Measurements from ENCODE around the gene SRPRB. TPM values are rescaled to one million over a fixed set of nuclear protein-coding genes. Genes with fewer than 3 reads are reported as not detected.

Gene SRPRB
- total RNA-seq, 1 donor from 2014 or later = 40.1 TPM

- no peak for DNase-seq (ENCODE audit: extremely low read depth, low read depth, low spot score)
These were observed 34.6 kb downstream of the SRPRB start for GRCh38 chr3:133840055-133840737.

DNA sequence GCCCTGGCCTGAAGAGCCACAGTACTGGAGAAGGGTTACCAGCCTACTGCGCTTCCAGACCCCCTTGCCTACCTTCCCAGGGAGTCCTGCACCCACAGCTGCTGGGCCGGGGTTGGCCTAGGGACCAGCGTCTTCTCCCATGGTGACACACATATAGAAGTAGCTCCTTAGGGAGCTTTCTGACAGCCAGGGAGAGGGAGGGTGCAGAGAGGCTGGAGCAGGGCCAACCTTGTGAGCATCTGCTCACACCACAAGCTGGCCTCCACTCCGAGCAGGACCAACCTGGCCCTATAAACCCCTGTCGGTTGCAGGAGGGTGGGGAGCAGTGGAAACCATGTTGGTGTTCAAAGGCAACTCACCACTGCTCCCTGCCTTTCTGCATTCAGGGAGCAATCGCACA lies 35.2 kb downstream of the SRPRB start:
- no peak for DNase-seq (ENCODE audit: extremely low read depth, low read depth, low spot score)

- DNase-seq (ENCODE audit: extremely low read depth, low read depth, low spot score) = no peak
These were observed 35.6 kb downstream of the SRPRB start for GRCh38 chr3:133841196-133841595.

GRCh38 chr3:133842158-133842557 lies 36.5 kb downstream of the SRPRB start:
- DNase-seq (ENCODE audit: extremely low read depth, low read depth, low spot score) = no peak

- DNase-seq (ENCODE audit: extremely low read depth, low read depth, low spot score) = no peak
These were observed 38.0 kb downstream of the SRPRB start for GRCh38 chr3:133843634-133844033.

GRCh38 chr3:133845127-133845526 lies 39.5 kb downstream of the SRPRB start:
- no peak for DNase-seq (ENCODE audit: extremely low read depth, low read depth, low spot score)

DNA sequence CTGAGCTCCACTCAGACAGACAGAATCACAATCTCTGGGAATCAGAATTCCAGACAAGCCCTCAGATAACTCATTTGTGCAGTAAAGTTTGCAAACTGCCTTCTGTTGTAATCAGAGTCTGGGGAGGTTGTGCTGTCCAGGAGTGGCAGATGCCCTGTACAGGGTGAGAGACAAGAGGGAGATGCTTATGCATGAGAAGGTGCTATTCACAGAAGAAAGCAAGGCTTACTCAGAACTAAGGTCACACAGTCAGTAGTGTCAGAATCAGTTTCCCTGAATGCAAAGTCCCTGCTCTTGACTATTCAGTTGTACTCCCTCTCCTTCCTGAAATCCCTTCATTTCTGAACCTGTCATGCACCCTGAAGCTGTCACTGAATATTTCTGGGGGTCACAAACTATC lies 43.7 kb downstream of the SRPRB start:
- DNase-seq (ENCODE audit: extremely low read depth, low read depth, low spot score) = no peak

DNA sequence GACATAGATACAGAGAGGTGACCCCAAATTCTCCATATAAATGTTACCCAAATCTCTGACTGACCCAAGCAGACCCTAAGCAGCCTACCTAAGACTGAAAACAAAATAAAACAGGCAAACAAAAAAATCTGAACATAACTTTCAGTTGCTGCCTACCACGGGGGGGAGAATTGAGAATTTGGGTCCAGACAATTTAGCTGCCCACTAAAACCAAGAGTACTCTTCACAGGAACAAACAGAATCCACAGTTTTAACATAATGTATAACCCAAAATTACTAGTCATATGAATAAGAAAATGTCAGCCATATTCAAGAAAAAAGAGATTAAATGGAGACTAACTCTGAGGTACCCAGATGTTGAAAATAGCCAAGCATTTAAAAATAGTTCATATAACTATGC lies 44.4 kb downstream of the SRPRB start:
- DNase-seq (ENCODE audit: extremely low read depth, low read depth, low spot score) = no peak

DNA sequence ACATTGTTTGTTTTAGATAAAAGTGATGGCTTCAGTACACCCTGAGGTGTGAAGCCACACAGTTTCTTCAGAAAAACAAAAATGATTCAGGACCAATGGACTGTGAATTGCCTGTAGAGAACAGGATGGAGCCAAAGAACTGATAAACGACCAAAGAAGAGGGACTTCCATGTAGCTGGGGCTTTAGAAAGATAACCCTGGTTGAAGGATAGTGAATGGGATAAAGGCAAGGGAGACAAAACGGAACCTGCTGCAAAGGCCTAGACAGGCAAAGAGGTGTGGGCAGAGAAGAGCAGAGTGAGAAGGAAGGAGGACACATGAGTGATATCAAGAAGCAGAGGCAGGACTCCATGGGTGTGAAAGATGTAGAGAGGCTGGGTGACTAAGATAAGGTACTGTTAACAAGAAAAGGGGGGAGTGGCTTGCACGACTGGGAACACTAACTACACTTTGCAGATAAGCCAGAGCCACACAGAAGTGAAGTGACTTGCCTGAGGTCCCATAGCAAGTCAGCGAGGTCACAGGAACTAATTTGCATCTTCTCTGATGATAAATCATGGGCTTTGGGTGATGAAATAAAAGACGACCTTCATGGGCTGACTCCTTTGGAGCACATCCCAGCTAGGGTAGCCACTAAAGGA lies 45.8 kb downstream of the SRPRB start:
- no peak for DNase-seq (ENCODE audit: extremely low read depth, low read depth, low spot score)

DNA sequence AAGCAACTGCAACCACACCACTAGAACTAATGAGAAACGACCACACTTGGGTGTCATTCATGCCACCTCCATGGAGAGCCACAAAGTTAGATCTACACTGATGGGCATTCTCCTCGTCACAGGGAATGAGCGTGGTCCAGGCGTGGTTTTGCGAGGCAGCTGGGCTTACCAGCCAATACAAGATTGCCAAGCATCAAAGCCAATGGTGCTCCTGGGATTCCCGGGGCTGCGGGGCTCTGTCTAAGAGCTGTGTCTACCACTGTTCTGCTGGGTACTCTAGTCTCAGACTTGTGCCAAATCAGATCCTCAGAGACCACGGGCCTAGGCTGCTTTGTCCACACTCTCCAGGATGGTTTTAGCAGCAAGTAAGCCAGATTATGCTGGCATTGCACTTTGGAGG lies 46.3 kb downstream of the SRPRB start:
- no peak for DNase-seq (ENCODE audit: extremely low read depth, low read depth, low spot score)

DNA sequence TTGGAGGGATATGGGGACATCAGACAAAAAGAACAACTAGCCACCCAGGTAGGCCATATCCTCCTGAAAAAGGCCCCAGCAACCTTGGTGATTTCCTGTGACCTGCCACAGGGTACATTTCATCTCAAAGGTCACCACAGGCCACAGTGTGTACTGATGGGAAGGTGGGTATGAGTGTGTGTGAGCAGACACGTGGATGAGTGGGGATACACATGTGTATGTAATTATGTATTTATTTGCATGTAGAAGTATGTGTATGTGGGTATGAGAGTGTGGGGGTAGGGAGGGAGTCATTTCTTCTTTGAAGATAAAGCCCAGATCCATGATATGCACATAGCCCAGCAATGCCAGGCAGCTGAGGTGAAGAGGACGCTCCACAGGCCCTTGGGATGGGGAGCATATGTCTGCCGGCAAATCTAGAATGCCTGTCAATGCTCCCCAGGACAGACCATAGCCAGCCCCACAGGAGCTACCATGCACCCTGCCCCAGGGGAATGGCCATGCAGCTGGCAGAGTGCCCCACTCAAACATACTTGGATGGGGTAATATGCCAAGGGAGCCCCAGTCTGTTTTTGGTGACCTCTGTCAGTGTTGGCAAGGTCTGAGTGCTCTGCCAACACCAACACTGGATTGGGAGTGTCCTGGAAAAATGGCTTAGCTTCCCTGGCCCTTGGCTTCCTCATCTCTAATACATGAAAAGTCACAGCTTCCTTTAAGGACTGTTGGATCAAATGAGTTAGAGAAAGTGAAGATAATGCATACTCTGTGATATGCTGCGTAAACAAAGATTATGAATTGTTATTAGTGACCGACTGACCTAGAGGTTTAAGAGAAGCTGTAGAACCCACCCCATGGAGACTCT lies 47.7 kb downstream of the SRPRB start:
- no peak for DNase-seq (ENCODE audit: extremely low read depth, low read depth, low spot score)

GRCh38 chr3:133853925-133854227 lies 48.3 kb downstream of the SRPRB start:
- DNase-seq (ENCODE audit: extremely low read depth, low read depth, low spot score) = no peak

DNA sequence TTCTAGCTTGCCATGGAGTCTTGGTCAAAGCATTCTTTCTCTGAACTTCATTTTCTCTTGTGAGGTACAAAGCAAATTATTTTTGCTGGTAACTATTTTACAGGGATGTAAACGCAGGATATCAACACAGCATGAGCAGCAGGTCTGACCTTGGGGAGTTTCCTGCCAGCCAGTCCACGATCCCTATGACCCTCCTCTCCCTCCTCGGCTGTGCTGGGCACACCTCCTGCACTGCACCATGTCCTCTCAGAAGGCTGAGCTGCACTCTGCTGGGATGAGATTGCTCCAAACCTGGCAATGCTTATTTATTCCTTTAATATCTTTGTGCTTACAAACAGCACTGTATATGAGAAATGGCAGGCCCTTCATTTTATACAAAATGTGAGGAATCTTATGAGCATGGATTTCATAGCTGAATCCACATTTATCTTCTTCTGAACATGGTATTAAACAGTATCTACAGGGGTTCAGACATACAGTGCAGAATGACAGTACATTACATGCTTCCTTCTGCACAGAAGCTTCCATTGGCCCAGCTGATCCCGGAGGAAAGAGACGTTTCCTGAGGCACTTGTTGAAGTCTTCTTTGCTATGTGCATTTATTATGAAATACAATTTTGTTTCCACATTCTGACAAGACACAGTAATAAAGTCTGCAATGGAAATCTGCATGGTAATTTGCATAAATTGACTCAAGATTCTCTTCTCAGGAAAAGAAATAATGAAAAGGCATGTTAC lies 48.8 kb downstream of the SRPRB start:
- DNase-seq (ENCODE audit: extremely low read depth, low read depth, low spot score) = no peak

GRCh38 chr3:133855002-133855370 lies 49.4 kb downstream of the SRPRB start:
- DNase-seq (ENCODE audit: extremely low read depth, low read depth, low spot score) = no peak

DNA sequence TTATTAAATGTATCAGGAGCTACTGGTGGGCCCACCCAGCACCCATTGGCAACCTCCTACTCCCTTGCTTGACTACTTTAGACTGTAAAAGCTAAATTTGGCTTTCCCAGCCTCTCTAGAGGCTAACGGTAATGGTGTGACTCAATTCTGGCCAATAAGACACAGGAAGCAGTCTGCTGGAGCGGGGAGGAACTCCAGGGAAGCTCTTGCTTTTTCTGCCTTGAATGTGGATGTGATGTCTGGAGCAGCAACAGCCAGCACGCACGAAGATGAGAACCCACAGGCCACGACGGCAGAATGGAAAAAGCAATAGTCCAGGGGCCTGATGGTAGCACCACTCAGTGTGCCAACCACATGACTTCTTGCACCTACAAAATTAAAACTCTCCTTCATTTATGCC lies 50.2 kb downstream of the SRPRB start:
- no peak for DNase-seq (ENCODE audit: extremely low read depth, low read depth, low spot score)

DNA sequence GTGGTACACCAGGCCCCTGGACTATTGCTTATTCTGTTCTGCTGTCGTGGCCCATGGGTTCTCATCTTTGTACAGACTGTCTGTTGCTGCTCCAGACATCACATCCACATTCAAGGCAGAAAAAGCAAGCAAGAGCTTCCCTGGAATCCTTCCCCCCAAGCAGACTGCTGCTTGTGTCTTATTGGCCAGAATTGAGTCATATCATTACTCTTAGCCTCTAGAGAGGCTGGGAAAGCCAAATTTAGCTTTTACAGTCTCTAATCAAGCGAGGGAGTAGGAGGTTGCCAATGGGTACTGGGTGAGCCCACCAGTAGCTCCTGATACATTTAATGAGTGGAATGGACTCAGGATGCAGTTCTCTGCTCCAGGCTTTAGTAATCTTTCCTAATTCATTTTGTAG lies 50.7 kb downstream of the SRPRB start:
- DNase-seq (ENCODE audit: extremely low read depth, low read depth, low spot score) = no peak

- DNase-seq (ENCODE audit: extremely low read depth, low read depth, low spot score) = no peak
These were observed 52.2 kb downstream of the SRPRB start for GRCh38 chr3:133857767-133858166.

GRCh38 chr3:133859381-133860234 lies 54.0 kb downstream of the SRPRB start:
- no peak for DNase-seq (ENCODE audit: extremely low read depth, low read depth, low spot score)

DNA sequence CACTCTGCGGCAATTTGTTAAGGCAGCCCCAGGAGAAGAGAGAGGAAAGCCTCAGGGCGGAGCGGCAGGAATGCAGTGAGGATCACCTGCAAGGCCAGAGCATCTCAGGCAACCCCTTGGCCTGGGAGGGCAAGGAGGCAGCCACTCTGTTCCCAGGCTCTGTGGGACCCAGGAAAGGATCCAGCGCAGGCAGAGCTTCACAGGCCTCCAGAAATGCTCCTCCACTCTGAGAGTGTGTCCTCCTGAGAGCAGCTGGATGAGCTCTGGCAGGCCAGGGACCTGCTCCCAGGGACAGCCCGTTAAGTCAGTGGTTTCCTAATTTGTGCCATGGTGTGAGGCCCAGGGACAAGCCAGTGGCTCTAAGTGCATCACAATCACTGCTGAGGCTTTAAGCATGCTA lies 54.9 kb downstream of the SRPRB start:
- no peak for DNase-seq (ENCODE audit: extremely low read depth, low read depth, low spot score)

- no peak for DNase-seq (ENCODE audit: extremely low read depth, low read depth, low spot score)
These were observed 56.5 kb downstream of the SRPRB start for GRCh38 chr3:133862161-133862560.

Data from glomerular endothelial cell (primary cell).